ENCODE data around the gene TPSD1. TPM values are rescaled to one million over a fixed set of nuclear protein-coding genes. Genes with fewer than 3 reads are reported as not detected.

TPSD1 gene
- total RNA-seq, 1 experiment from 2014 or later, result not detected

DNA sequence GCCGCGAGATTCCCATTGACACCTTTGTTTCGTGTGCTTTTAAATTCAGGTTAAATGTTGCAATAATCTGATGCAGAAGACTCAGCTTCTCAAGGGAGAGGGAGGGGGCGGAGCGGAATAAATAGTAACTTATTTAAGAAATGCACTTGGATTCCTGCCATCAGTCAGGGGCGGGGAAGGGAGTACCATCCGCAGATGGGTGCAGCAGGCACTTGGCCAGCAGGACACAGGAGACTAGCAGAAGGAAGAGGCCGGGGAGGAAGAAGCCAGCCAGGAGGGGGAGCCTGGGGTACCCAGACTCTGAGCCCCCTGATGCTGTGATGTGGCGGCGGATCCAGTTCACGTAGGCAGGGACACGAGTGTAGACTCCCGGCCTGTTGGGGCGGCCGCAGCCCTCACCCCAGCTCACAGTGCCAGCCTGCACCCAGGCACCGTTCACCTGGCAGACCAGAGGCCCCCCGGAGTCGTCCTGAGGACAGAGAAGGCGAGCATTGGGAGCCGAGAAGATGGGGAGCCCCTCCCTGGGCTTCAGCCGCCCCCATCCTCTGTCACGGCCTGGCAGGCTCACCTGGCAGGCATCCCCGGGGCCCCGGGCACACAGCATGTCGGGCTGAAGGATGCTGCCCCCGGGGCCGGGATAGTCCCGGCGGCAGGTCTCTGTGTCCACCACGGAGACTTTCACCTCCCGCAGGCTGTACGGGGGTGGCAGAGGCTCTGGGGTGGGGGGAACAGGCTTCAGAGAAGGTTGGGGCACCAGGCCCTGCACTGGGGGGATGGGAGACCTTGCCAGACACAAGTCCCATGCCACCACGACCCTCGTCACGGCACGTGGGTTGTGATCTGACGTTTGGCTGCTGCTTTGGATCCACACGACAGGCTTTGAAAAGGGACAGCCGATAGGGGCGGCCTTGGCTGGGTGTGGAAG is 34.0 kb upstream of the TPSD1 start:
- H3K4me1 ChIP-seq (ENCODE audit: insufficient read depth, low read length), result no peaks in the 10 kb centered on the region
- no peak overlapping the region for H2AFZ ChIP-seq (ENCODE audit: low read length)
- DNase-seq, result no peak
- ATAC-seq, result no peak
- no peaks in the 10 kb centered on the region for H4K20me1 ChIP-seq (ENCODE audit: low read length)
- no peak for TF ChIP-seq CTCF (conservative IDR thresholded peaks at IDR 0.05; ENCODE audit: low read depth, low read length)
- TF ChIP-seq EZH2phosphoT487 (IDR thresholded peaks at IDR 0.05; ENCODE audit: borderline replicate concordance, low read length), result no peak
- no peak for TF ChIP-seq EZH2 (IDR thresholded peaks at IDR 0.05; ENCODE audit: low read length, unreplicated experiment)
- no peaks in the 10 kb centered on the region for H3K27me3 ChIP-seq (ENCODE audit: low read length)
- no peak overlapping the region for H3K9ac ChIP-seq (ENCODE audit: low read length)
- H3K9me2 ChIP-seq (replicated peaks; ENCODE audit: low read length), result no peaks in the 10 kb centered on the region
- no peaks in the 10 kb centered on the region for H3K79me2 ChIP-seq (ENCODE audit: low read length)
- intact Hi-C loops (cut with micrococcal nuclease), result no loop called here
- ChIA-PET CTCF (no interaction called here), POLR2A (ENCODE audit: unreplicated experiment) (no interaction called here)
- no peaks in the 10 kb centered on the region for H3F3A ChIP-seq (ENCODE audit: low read length, unreplicated experiment)
- no peaks in the 10 kb centered on the region for H3K9me3 ChIP-seq (ENCODE audit: low read length)
- H3K36me3 ChIP-seq (ENCODE audit: low read depth, low read length), result no peaks in the 10 kb centered on the region
- BruUV-seq (replicated peaks), result no TSS peak
- H3K4me3 ChIP-seq (ENCODE audit: low read length), result no peak overlapping the region
- no peak overlapping the region for H3K4me2 ChIP-seq (ENCODE audit: low read length)
- no peak overlapping the region for H3K27ac ChIP-seq (ENCODE audit: low read length)

DNA sequence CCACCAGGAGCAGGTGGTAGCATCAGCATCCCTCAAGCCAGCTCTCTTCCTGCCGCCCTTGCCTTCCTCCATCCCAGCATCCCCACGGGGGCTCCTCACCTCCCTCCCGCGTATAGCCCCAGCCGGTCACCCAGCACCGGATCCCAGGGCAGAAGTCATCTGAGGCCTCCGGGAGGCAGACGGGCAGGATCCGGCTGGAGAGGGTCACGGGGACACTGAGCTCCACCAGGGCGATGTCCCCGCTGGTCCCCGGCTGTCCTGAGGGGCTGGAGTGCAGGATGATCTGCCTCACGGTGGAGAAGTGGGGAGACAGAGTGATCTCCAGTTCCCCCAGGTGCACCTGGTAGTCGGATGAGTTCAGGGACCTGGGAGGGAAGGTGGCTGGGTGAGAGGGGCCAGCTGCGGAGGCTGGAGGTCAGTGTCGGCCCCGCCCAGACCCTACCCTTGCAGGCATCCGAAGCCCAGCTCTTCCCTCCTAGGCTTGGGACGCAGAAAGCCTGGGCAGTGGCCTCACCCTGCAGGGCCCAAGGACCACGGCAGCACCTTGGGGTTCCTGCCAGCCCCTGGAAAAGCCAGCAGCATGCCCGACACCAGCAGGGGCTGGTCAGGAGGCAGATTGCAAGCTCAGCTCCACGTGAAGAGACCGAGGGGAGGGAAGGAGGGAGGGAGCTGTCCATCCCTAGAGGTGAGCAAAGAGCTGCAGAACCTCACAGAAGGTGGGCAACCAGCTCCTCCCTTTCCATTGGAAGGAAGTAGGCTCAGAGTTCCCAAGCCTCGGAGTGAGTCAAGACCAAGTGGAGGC is 33.1 kb upstream of the TPSD1 start:
- H3F3A ChIP-seq (ENCODE audit: low read length, unreplicated experiment), result no peaks in the 10 kb centered on the region
- no peak overlapping the region for H2AFZ ChIP-seq (ENCODE audit: low read length)
- H3K9ac ChIP-seq (ENCODE audit: low read length), result no peak overlapping the region
- no peaks in the 10 kb centered on the region for H3K79me2 ChIP-seq (ENCODE audit: low read length)
- H3K27ac ChIP-seq (ENCODE audit: low read length), result no peak overlapping the region
- no peaks in the 10 kb centered on the region for H3K9me3 ChIP-seq (ENCODE audit: low read length)
- DNase-seq (no peak), ATAC-seq (no peak)
- intact Hi-C loops (cut with micrococcal nuclease), result no loop called here
- H3K9me2 ChIP-seq (replicated peaks; ENCODE audit: low read length), result no peaks in the 10 kb centered on the region
- no peaks in the 10 kb centered on the region for H3K36me3 ChIP-seq (ENCODE audit: low read depth, low read length)
- H3K4me3 ChIP-seq (ENCODE audit: low read length), result no peak overlapping the region
- H3K4me1 ChIP-seq (ENCODE audit: insufficient read depth, low read length), result no peaks in the 10 kb centered on the region
- ChIA-PET CTCF (no interaction called here), POLR2A (ENCODE audit: unreplicated experiment) (no interaction called here)
- no peaks in the 10 kb centered on the region for H3K27me3 ChIP-seq (ENCODE audit: low read length)
- H3K4me2 ChIP-seq (ENCODE audit: low read length), result no peak overlapping the region
- no TSS peak for BruUV-seq (replicated peaks)
- TF ChIP-seq EZH2phosphoT487 (IDR thresholded peaks at IDR 0.05; ENCODE audit: borderline replicate concordance, low read length) (no peak), CTCF (conservative IDR thresholded peaks at IDR 0.05; ENCODE audit: low read depth, low read length) (no peak), EZH2 (IDR thresholded peaks at IDR 0.05; ENCODE audit: low read length, unreplicated experiment) (no peak)
- H4K20me1 ChIP-seq (ENCODE audit: low read length), result no peaks in the 10 kb centered on the region
